K562 (cell line): Measurements from ENCODE around the gene FGD6. TPM values are rescaled to one million over a fixed set of nuclear protein-coding genes. Genes with fewer than 3 reads are reported as not detected.

Experiments
- ATAC-seq: fragments of 200-7000 bp; cut with Tn5 transposase; 3 replicates; pipeline ENCODE4 v1.9.1; 2020; ENCODE audit warnings: moderate library complexity
- BruUV-seq: library from RNA; stranded (reverse); fragments of 400-500 nt; replicated peaks from 2 replicates; lab custom pipeline; 2021; lab: Mats Ljungman, UMichigan
- CTCF ChIA-PET: fragments of 300-600 bp; formaldehyde crosslinking; extraction: SDS; loops from one replicate; lab custom pipeline; 2021; ENCODE audit warnings: low intra/inter-chr PET ratio; lab: Yijun Ruan, JAX
- POLR2A ChIA-PET: fragments of 300-600, 350-650 bp; sonication (Branson Sonifier 250); formaldehyde crosslinking; extraction: SDS; loops from one replicate; lab custom pipeline; 2021; ENCODE audit warnings: antibody characterized with exemption, inconsistent platforms; lab: Yijun Ruan, JAX
- DNase-seq, 4 experiments: peaks; one replicate each; pipeline versions ENCODE4 v3.0.0 to v3.0.0-alpha.2; 2011 to 2018; ENCODE audit warnings: low spot score in 3 of 4, mixed read lengths in 3 of 4; ENCODE audit errors: extremely low read depth in 1 of 4
- FAIRE-seq: peaks from 2 replicates; lab custom pipeline; 2011; peaks lifted over from hg19 to GRCh38; lab: Jason Lieb, UNC
- H2AFZ ChIP-seq: 2 replicates; pipeline ENCODE4 v1.6.0; 2011; ENCODE audit warnings: low read depth, low read length, control low read depth, inconsistent platforms
- H3K27ac ChIP-seq: fragments of 200-600 bp; 3 replicates; pipeline ENCODE4 v1.8.0; 2011; ENCODE audit warnings: low read depth, mild to moderate bottlenecking, control low read depth, inconsistent platforms, low read length, moderate library complexity, mixed read lengths; ENCODE audit errors: extremely low read depth
- H3K27me3 ChIP-seq, 2 experiments: fragments of 300-600 bp in 1 of 2; 2 replicates in 1 of 2; 3 replicates in 1 of 2; pipeline versions ENCODE4 v1.6.0 to v1.8.0; 2011; ENCODE audit warnings: inconsistent platforms in 2 of 2, low read length in 2 of 2, mild to moderate bottlenecking in 1 of 2, mixed read lengths in 1 of 2, moderate library complexity in 1 of 2; ENCODE audit not compliant: control insufficient read depth in 2 of 2, insufficient read depth in 2 of 2
- H3K36me3 ChIP-seq: fragments of 300-600 bp; 3 replicates; pipeline ENCODE4 v1.8.0; 2011; ENCODE audit warnings: mild to moderate bottlenecking, low read length, inconsistent platforms; ENCODE audit not compliant: control insufficient read depth, insufficient read depth
- H3K4me1 ChIP-seq, 2 experiments: fragments of 200-600 bp in 1 of 2; replicated peaks in 1 of 2; 2 replicates in 1 of 2; 3 replicates in 1 of 2; pipeline versions ENCODE4 v1.5.1 to v1.8.0; 2011; ENCODE audit warnings: inconsistent platforms in 2 of 2, low read length in 2 of 2, mild to moderate bottlenecking in 1 of 2, mixed read lengths in 1 of 2, moderate library complexity in 1 of 2; ENCODE audit not compliant: control insufficient read depth in 2 of 2, insufficient read depth in 2 of 2
- H3K4me2 ChIP-seq: 2 replicates; pipeline ENCODE4 v1.6.1; 2011; ENCODE audit warnings: low read length, control low read depth, inconsistent platforms, mixed read lengths; ENCODE audit not compliant: insufficient read depth
- H3K4me3 ChIP-seq: fragments of 200-600 bp; sonication (generic), shearing (Covaris generic); 2 replicates; pipeline ENCODE4 v1.5.1; 2016; ENCODE audit warnings: control low read depth, inconsistent platforms
- H3K79me2 ChIP-seq: fragments of 200-600 bp; 3 replicates; pipeline ENCODE4 v1.8.0; 2011; ENCODE audit warnings: low read length, inconsistent platforms; ENCODE audit not compliant: control insufficient read depth, insufficient read depth
- H3K9ac ChIP-seq, 2 experiments: 2 replicates each; pipeline versions ENCODE4 v1.6.0 to v1.6.1; 2011; ENCODE audit warnings: low read depth in 2 of 2, low read length in 2 of 2, control low read depth in 1 of 2, inconsistent platforms in 1 of 2, mild to moderate bottlenecking in 1 of 2, mixed read lengths in 1 of 2; ENCODE audit not compliant: insufficient read depth in 1 of 2
- H3K9me1 ChIP-seq: one replicate; pipeline ENCODE4 v1.6.0; 2011; ENCODE audit warnings: inconsistent platforms, mild to moderate bottlenecking, low read length, moderate library complexity; ENCODE audit not compliant: control insufficient read depth, insufficient read depth
- H3K9me3 ChIP-seq: replicated peaks from 2 replicates; pipeline ENCODE4 v1.5.1; 2011; ENCODE audit warnings: low read depth, low read length, inconsistent platforms; ENCODE audit not compliant: control insufficient read depth, insufficient read depth
- H4K20me1 ChIP-seq: replicated peaks from 2 replicates; pipeline ENCODE4 v1.6.1; 2011; ENCODE audit warnings: low read length, inconsistent platforms, mixed read lengths; ENCODE audit not compliant: control insufficient read depth, insufficient read depth
- AFF4 ChIP-seq: sonication (generic); formaldehyde crosslinking; IDR thresholded peaks from 2 replicates; pipeline ENCODE4 v1.8.0; 2023; ENCODE audit warnings: mild to moderate bottlenecking, missing genetic modification reagents
- C11orf30 ChIP-seq: fragments of 450-650 bp; IDR thresholded peaks from 2 replicates; pipeline ENCODE4 v1.6.1; 2016; ENCODE audit warnings: low read depth, mild to moderate bottlenecking
- FOXM1 ChIP-seq, 2 experiments: fragments of 450-650 bp in 1 of 2; sonication (generic) in 1 of 2; formaldehyde crosslinking in 1 of 2; IDR thresholded peaks; 2 replicates each; pipeline versions ENCODE4 v1.6.1 to v1.9.0; 2017 to 2022; ENCODE audit warnings: low read depth in 2 of 2, mild to moderate bottlenecking in 2 of 2, missing genetic modification reagents in 1 of 2, moderate library complexity in 1 of 2
- MAX ChIP-seq: sonication (generic); formaldehyde crosslinking; IDR thresholded peaks from 2 replicates; pipeline ENCODE4 v1.9.0; 2022; ENCODE audit warnings: mild to moderate bottlenecking, missing genetic modification reagents
- TAF1 ChIP-seq: IDR thresholded peaks from 2 replicates; pipeline ENCODE4 v1.6.1; 2011; ENCODE audit warnings: mild to moderate bottlenecking, low read length, moderate library complexity; ENCODE audit not compliant: insufficient read depth, control insufficient read depth, severe bottlenecking; ENCODE audit errors: extremely low read depth
- WGBS: fragments of 100-300 bp; shearing (Covaris generic); methylation state at CpG from one replicate; pipeline ENCODE4 v1.1.6; 2016; ENCODE audit warnings: low coverage, mixed read lengths; ENCODE audit not compliant: insufficient coverage; ENCODE audit errors: missing lambda C conversion rate; 5-methylcytosine and 5-hydroxymethylcytosine counted together
- in situ Hi-C: fragments of 300-500 bp; cut with MboI; formaldehyde crosslinking; loops from 4 replicates; pipeline ENCODE4 v1.15.0; 2018; ENCODE audit warnings: inconsistent platforms, mixed read lengths
- intact Hi-C: fragments of 100-400 bp; cut with micrococcal nuclease; formaldehyde crosslinking; loops from 2 replicates; pipeline ENCODE4 v1.14.2; 2022
- polyA plus RNA-seq, 8 experiments: library from polyadenylated mRNA; depleted of rRNA in 4 of 8; stranded (reverse) in 5 of 8; unstranded in 3 of 8; fragments of >200 nt; fragmentation: Nextera tagmentation in 2 of 8; fragmentation: Illumina TruSeq in 1 of 8; extraction: Ambion mirVana in 2 of 8; extraction: Trizol in 1 of 8; gene quantifications; 2 replicates each; pipeline versions ENCODE4 v1.2.1 to v1.2.3, GENCODE V29; 2011 to 2014; ENCODE audit warnings: inconsistent platforms in 1 of 8, missing spikeins in 1 of 8
- total RNA-seq, 7 experiments: library from RNA; depleted of rRNA in 6 of 7; stranded (reverse); fragments of >200 nt in 6 of 7; fragmentation: Illumina TruSeq in 2 of 7; extraction: Trizol in 2 of 7; gene quantifications; 2 replicates each; pipeline versions ENCODE4 v1.2.1 to v1.2.3, GENCODE V29; 2011 to 2021; ENCODE audit warnings: low replicate concordance in 1 of 7

The FGD6 gene
- total and polyA plus RNA-seq, 9 of the 15 experiments (the other 6 are each of a cell fraction or from before 2014, with no cell fraction given): 1.5 to 11.1 (median 5.8) TPM

- no peak for TF ChIP-seq MAX
- no peak for TF ChIP-seq C11orf30
Measured at GRCh38 chr12:95051241-95051640, 166.0 kb downstream of the FGD6 start (continued).

GRCh38 chr12:95037906-95038305, 179.4 kb downstream of the FGD6 start:
- H3K4me3 ChIP-seq: no peak overlapping the region
- in situ Hi-C loops (no loop called here), intact Hi-C loops (no loop called here)
- CTCF ChIA-PET: no interaction called here
- BruUV-seq: no TSS peak
- peaks cover 58% of the 10 kb centered on the region; the same call in 2 of the 3 replicates for H3K36me3 ChIP-seq
- WGBS: 86% methylated on average over 2 of the region's 2 CpGs
- FAIRE-seq (no peak), DNase-seq (no peak)
- no peak overlapping the region for H3K9ac ChIP-seq
- H3K9me1 ChIP-seq: no peaks in the 10 kb centered on the region
- no peak overlapping the region for H2AFZ ChIP-seq
- no peaks in the 10 kb centered on the region for H3K4me1 ChIP-seq
- H3K27ac ChIP-seq: no peak overlapping the region
- H3K27me3 ChIP-seq: no peaks in the 10 kb centered on the region
- POLR2A ChIA-PET: no interaction called here
- TF ChIP-seq FOXM1 (IDR thresholded peaks at IDR 0.05; ENCODE audit: low read depth) (no peak), FOXM1 (CRISPR knock-in tag; IDR thresholded peaks at IDR 0.05; ENCODE audit: low read depth) (no peak), AFF4 (CRISPR knock-in tag) (no peak), TAF1 (no peak)
- TF ChIP-seq, all 486 proteins: peak for 0
- H3K79me2 ChIP-seq: no peaks in the 10 kb centered on the region
- no peaks in the 10 kb centered on the region for H3K9me3 ChIP-seq
- H4K20me1 ChIP-seq: no peaks in the 10 kb centered on the region
- H3K4me2 ChIP-seq: no peak overlapping the region
- ATAC-seq: no peak
